Dermis blood vessel endothelial cell (primary cell): ENCODE data around the gene RIN3. TPM values are rescaled to one million over a fixed set of nuclear protein-coding genes. Genes with fewer than 3 reads are reported as not detected.

Experiments used
- DNase-seq: peaks from one replicate; pipeline ENCODE4 v3.0.0; 2010
- total RNA-seq: library from RNA; depleted of rRNA; stranded (reverse); fragments of >200 nt; gene quantifications from 2 replicates; pipeline ENCODE4 v1.2.3, GENCODE V29; 2014

The RIN3 gene
- total RNA-seq, result 7.7 and 11.1 TPM in 2 replicates

DNA sequence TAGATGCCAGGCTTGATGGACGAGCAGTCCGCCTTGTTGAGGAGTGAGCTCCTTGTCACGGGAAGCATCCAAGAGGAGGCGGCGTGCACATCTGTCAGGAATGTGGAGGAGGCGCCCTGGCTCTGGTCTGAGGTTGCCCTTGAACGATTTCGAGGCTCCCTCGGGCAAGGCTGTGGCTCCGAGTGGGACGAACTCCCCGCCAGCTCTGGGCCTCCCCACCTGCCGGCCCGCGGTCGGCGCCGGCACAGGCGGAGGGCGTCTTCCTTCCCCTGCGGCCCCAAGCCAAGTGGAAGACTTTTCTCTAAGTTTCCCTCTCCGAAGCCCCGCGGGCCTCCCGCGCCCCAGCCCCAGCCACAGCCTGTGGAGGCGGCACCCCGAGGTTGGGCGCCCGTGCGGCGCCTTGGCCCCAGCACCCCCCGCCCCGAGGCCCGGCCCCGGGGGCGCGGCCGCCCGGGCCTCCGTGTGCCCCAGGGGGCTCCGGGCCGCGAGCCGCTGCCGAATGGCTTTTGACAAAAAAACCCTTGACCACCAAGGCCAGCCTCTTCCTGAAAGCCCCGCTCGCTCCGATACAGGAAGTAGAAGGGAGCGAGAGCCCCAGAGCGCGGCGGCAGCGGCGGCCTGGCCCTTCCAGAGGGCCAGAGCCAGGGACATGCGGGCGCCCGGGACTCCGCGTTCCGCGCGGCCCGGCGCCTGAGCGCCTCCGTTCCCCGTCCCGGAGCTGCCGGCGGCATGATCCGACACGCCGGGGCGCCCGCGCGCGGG lies at the start of gene RIN3:
Gene RIN3, plus strand, starts transcription at position 578 of the 762 bp plus-strand sequence. Its CDS starts 152 bp downstream, at position 730.
- DNase-seq, result peak; percentile 75

DNA sequence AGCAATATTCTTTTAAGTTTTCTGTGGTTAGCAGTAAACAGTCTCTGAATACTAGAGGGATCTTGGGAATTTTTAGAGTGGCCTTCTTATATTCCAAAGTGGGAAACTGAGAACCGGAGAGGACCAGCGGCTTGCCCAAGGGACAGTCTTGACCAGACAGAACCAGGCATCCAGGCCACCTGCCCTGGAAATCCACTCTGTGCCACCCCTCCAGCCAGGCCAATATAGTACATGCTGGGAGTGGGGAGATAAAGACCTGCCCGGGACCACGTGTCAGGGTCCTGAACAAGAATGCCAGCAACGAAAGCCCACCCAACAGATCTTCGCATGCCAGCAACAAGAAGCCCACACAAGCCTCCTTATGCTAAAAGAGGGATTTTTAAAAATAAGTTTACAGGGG lies 49.4 kb upstream of the RIN3 start:
- DNase-seq, result no peak

DNA sequence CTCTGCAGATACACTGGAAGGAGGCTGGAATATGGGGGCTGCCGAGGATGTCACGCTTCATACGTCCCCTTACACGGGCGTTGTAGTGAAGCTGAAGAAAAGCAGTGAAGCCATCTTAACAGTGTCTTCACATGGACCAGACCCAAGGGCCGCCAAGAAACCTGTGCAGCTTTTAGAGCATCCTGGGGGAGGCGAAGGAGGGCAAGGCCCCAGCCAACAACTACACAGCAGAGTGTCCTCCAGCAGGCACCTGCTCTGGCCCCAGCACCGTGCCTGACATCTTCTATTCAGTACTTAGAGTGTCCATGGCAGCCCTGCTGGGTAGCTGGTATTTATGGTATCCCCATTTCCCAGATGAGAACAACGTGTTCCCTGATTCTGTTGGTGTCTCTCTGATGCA lies 48.9 kb upstream of the RIN3 start:
- no peak for DNase-seq

- no peak for DNase-seq
Observed at GRCh38 chr14:92465353-92466055, 48.1 kb upstream of the RIN3 start.

DNA sequence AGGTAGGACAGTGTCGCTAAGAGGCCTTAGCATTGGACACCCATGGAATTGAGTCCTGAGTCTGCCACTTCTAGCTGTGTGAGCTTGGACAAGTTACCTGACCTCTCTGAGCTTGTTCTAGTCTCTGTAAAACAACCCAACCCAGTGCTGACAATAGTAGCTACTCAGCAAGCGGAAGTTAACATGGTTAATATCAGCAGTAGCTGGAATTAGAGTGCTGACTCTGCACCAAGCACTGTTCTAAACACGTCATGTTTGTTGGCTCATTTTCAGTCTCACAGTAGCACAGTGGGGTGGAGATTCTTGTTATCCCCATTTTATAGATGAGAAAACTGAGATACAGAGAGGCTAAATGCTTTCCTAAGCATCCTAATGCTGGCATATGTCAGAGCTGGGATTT lies 47.5 kb upstream of the RIN3 start:
- no peak for DNase-seq

- DNase-seq, result no peak
Observed at GRCh38 chr14:92469515-92469914, 44.1 kb upstream of the RIN3 start.

DNA sequence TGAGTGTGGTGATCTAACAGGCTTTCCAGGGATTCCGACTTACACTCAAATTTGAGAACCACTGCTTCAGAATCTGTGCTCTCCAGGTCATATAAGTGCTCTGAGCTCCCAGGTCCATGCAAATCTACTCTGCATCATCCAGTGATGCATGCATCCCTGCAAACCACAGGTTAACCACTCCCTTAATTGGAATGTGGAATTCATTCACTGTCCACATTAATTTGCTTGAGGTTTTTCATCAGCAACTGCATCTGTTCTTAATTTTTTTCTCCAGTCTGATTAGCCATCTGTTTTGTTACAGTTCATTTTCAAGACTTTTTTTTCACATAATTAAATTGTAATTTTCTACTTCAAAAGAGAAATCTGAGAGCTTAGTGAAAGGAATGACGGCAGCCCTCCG lies 43.4 kb upstream of the RIN3 start:
- no peak for DNase-seq

GRCh38 chr14:92470811-92471210 lies 42.8 kb upstream of the RIN3 start:
- no peak for DNase-seq

GRCh38 chr14:92471919-92472318 lies 41.7 kb upstream of the RIN3 start:
- DNase-seq, result peak; percentile 91

DNA sequence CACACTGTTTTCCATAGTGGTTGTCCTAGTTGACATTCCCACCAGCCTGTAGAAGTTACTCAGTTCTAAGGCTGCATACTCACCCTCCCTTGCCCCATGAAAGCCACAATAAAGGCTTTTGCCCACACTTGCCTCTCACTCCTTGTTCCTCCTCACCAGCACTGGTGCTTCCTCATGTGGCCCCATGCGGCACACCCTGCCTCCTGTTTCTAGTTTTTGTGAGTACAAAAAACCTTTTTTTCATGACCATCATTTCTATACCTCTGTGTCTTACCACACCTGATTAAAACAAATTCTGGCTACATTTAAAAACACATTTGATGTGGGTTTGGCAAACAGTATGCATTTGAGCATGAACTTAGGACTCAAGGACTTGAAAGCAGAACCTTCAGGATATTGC lies 40.7 kb upstream of the RIN3 start:
- no peak for DNase-seq

DNA sequence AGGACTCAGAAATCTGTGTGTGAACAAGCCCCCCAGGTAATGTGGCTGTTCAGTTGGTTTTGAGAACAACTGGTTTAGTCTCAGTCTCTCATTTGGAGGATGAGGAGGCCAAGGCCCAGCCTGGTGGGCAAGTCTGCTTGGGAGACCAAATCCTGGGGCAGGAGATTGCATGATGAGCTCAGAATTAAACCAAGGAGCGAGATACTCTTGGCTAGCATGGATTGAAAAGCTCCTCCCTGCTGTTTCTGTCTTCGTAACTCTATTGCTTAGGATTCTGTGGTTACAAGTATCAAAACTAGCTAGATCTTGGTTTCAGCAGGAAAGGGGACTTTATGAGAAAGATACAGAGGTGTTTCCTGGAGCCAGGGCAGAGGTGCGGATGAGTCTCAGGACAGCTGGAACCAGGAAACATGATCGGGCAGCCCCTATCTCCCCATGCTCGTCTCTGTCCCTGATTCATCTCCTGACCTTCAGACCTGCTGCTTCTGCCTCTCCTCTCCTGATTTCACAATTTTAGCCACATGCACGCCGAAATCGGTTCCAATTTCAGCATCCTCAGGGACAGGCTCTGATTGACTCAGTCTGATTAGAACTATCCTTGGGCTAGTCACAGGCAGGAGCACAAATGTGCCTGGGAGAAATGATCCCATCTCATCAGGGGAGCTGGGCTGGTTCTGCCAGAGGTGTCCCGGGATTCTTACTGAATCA lies 40.2 kb upstream of the RIN3 start:
- no peak for DNase-seq

- peak; percentile 34 for DNase-seq
Observed at GRCh38 chr14:92473969-92474535, 39.5 kb upstream of the RIN3 start.

GRCh38 chr14:92475037-92475436 lies 38.5 kb upstream of the RIN3 start:
- no peak for DNase-seq

DNA sequence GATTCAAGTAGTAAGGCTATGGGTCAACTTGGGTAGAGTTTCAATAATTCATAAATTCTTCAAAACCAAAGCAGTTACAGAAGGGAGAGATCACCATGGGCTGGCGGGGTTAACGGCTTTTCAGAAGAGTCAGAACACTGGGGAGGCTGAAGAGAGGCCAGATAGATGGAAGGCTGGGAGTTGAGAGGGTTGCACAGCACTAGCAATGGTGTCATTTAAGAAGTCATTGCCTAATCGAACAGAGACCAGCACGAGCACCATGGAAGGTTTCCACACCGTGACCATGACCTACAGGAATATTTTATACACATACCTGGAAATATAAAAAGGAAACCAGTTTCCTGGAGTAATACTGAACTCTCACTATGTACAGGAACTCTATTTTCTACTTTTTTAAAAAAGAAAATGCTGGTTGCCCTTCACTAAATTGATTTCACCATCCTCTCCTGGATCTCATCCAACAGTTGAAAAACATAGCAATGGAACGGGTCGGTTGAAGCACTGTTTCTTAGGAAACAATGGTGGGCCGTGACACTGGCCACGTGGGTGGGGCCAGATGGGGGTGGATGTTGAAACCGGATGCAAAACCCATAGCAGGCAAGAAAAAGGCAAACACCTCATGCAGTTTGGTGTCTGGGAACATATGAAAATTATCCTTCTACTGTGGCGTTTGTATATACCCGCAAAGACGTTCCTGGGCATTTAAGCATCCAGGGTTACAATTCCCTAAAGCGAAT lies 38.0 kb upstream of the RIN3 start:
- peak; percentile 87 for DNase-seq

- DNase-seq, result no peak
Observed at GRCh38 chr14:92480856-92481255, 32.7 kb upstream of the RIN3 start.

DNA sequence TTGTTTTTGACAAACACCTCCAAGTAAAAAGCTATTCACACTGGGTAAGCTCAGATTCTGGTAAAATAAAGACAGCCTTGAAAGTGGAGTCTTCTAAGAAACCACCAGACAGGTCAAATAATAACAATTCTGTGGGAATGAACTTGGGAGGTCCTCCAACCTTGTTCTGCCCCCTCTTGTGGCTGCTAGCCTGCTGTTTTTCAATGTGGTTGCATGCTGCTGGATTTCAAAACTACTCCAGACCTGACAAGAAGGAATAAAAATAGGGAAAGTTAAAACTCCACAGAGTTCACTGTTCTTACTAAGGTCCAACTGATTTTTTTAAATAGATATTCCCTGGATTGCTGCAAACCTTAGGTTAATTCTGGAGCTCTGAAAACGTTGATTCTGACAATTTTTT lies 32.2 kb upstream of the RIN3 start:
- peak; percentile 30 for DNase-seq

GRCh38 chr14:92481811-92482555 lies 31.6 kb upstream of the RIN3 start:
- DNase-seq, result peak; percentile 19

DNA sequence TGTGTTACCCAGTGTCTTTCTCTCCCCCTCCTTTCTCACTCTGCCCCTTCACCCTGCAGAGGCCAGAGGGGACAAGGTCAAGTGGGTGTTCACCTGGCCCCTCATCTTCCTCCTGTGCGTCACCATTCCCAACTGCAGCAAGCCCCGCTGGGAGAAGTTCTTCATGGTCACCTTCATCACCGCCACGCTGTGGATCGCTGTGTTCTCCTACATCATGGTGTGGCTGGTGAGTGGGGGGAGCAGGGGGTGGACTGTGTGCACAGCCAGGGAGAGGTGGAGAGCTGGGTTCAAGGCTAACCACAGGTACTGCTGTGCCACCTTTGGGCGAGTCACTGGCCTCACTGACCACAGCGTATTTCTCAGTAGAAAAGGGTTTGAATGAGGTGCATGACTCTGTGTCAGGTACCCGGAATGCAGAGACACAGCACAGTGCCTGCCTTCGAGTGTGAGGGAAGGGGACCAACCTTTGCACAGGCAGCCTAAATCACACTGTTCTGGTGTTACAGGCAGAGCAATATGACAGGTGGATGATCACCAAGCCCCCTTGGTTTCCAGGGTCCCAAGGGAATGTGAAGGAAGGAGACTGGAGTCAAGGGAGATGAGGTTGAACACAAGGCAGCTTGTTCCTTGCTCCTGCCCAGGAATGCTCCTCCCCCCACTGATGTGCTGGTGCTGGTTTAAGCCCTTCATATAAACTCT lies 30.8 kb upstream of the RIN3 start:
- no peak for DNase-seq

GRCh38 chr14:92484132-92484823 lies 29.3 kb upstream of the RIN3 start:
- DNase-seq, result no peak

- no peak for DNase-seq
Observed at GRCh38 chr14:92486881-92487280, 26.7 kb upstream of the RIN3 start.
